Kidney epithelial cell (primary cell): ENCODE measurements around the gene AGBL3. TPM values are rescaled to one million over a fixed set of nuclear protein-coding genes. Genes with fewer than 3 reads are reported as not detected.

Experiments used
- DNase-seq: peaks from one replicate; pipeline ENCODE4 v3.0.0-alpha.2; 2010; ENCODE audit warnings: low read depth
- H3K27me3 ChIP-seq: 2 replicates; pipeline ENCODE4 v1.6.0; 2011; ENCODE audit warnings: low read length; ENCODE audit not compliant: control insufficient read depth, insufficient read depth
- H3K36me3 ChIP-seq: 2 replicates; pipeline ENCODE4 v1.5.1; 2011; ENCODE audit warnings: low read length; ENCODE audit not compliant: control insufficient read depth, insufficient read depth
- H3K4me3 ChIP-seq: 2 replicates; pipeline ENCODE4 v1.5.1; 2011; ENCODE audit warnings: low read depth, mild to moderate bottlenecking, control low read depth, low read length
- CTCF ChIP-seq: IDR thresholded peaks from 2 replicates; pipeline ENCODE4 v1.5.1; 2011; ENCODE audit warnings: mild to moderate bottlenecking, moderate library complexity, low read length, control low read depth, inconsistent platforms; ENCODE audit not compliant: insufficient read depth, poor library complexity, severe bottlenecking
- total RNA-seq: library from RNA; depleted of rRNA; stranded (reverse); fragments of >200 nt; gene quantifications from 2 replicates; pipeline ENCODE4 v1.2.3, GENCODE V29; 2015

AGBL3 gene
- total RNA-seq, 1 donor from 2014 or later = 1.6 TPM

GRCh38 chr7:135100856-135101255, 114.5 kb downstream of the AGBL3 start:
- DNase-seq = no peak
- H3K27me3 ChIP-seq = no peaks in the 10 kb centered on the region
- no peak for TF ChIP-seq CTCF

GRCh38 chr7:135102372-135102771, 116.1 kb downstream of the AGBL3 start:
- Histone ChIP-seq H3K4me3 (no peak overlapping the region), H3K27me3 (no peaks in the 10 kb centered on the region), H3K36me3 (no peaks in the 10 kb centered on the region)
- no peak for TF ChIP-seq CTCF
- DNase-seq = no peak

More at GRCh38 chr7:135100856-135101255, 114.5 kb downstream of the AGBL3 start:
- Histone ChIP-seq H3K36me3 (no peaks in the 10 kb centered on the region), H3K4me3 (no peak overlapping the region)

- H3K27me3 ChIP-seq = no peaks in the 10 kb centered on the region
- no peak for TF ChIP-seq CTCF
Observed at GRCh38 chr7:135109562-135109961, 123.3 kb downstream of the AGBL3 start.

GRCh38 chr7:135109976-135110375, 123.7 kb downstream of the AGBL3 start:
- no peak for TF ChIP-seq CTCF

More at GRCh38 chr7:135109562-135109961, 123.3 kb downstream of the AGBL3 start:
- Histone ChIP-seq H3K4me3 (no peak overlapping the region), H3K36me3 (no peaks in the 10 kb centered on the region)
- DNase-seq = no peak

GRCh38 chr7:135111379-135111778, 125.1 kb downstream of the AGBL3 start:
- no peak for DNase-seq
- no peak for TF ChIP-seq CTCF
- no peaks in the 10 kb centered on the region for H3K36me3 ChIP-seq
- H3K4me3 ChIP-seq = no peak overlapping the region
- no peaks in the 10 kb centered on the region for H3K27me3 ChIP-seq

More at GRCh38 chr7:135109976-135110375, 123.7 kb downstream of the AGBL3 start:
- DNase-seq = no peak
- no peaks in the 10 kb centered on the region for H3K27me3 ChIP-seq
- no peak overlapping the region for H3K4me3 ChIP-seq
- no peaks in the 10 kb centered on the region for H3K36me3 ChIP-seq

- DNase-seq = no peak
- Histone ChIP-seq H3K4me3 (no peak overlapping the region), H3K27me3 (no peaks in the 10 kb centered on the region), H3K36me3 (no peaks in the 10 kb centered on the region)
- no peak for TF ChIP-seq CTCF
Observed at GRCh38 chr7:135114622-135115021, 128.3 kb downstream of the AGBL3 start.
